Loucy (cell line): ENCODE measurements around the gene IFITM5.

Experiments
- H2AFZ ChIP-seq: fragments of 200-600 bp; sonication (generic); 2 replicates; pipeline ENCODE4 v1.6.0; 2016; ENCODE audit warnings: antibody characterized with exemption, mild to moderate bottlenecking, low read length, moderate library complexity
- H3F3A ChIP-seq: fragments of 200-600 bp; 2 replicates; pipeline ENCODE4 v1.6.0; 2016; ENCODE audit warnings: antibody characterized with exemption, low read depth, mild to moderate bottlenecking
- H3K27me3 ChIP-seq: fragments of 200-600 bp; sonication (generic); 2 replicates; pipeline ENCODE4 v1.6.1; 2014; ENCODE audit warnings: low read length, mild to moderate bottlenecking; ENCODE audit not compliant: insufficient read depth, poor library complexity, severe bottlenecking
- H3K36me3 ChIP-seq: fragments of 200-600 bp; sonication (generic); 2 replicates; pipeline ENCODE4 v1.6.1; 2016; ENCODE audit warnings: low read length; ENCODE audit not compliant: insufficient read depth
- H3K4me1 ChIP-seq: fragments of 200-600 bp; sonication (generic); 2 replicates; pipeline ENCODE4 v1.5.1; 2014; ENCODE audit warnings: low read length, mild to moderate bottlenecking; ENCODE audit not compliant: insufficient read depth, poor library complexity, severe bottlenecking
- H3K4me2 ChIP-seq: fragments of 200-600 bp; sonication (generic); 2 replicates; pipeline ENCODE4 v1.6.0; 2014; ENCODE audit warnings: antibody characterized with exemption, low read length, low read depth, mild to moderate bottlenecking; ENCODE audit not compliant: poor library complexity, severe bottlenecking
- H3K4me3 ChIP-seq: fragments of 200-600 bp; sonication (generic); 2 replicates; pipeline ENCODE4 v1.5.1; 2014; ENCODE audit warnings: low read length, mild to moderate bottlenecking, mixed read lengths; ENCODE audit not compliant: poor library complexity, severe bottlenecking
- H3K79me2 ChIP-seq: fragments of 200-600 bp; sonication (generic); 2 replicates; pipeline ENCODE4 v1.6.1; 2014; ENCODE audit warnings: low read length; ENCODE audit not compliant: insufficient read depth
- H3K9ac ChIP-seq: fragments of 200-600 bp; sonication (generic); 2 replicates; pipeline ENCODE4 v1.6.0; 2014; ENCODE audit warnings: mild to moderate bottlenecking, low read depth, low read length, moderate library complexity; ENCODE audit not compliant: poor library complexity, severe bottlenecking
- H3K9me2 ChIP-seq: fragments of 200-600 bp; sonication (generic); replicated peaks from 2 replicates; pipeline ENCODE4 v1.6.1; 2016; ENCODE audit warnings: low read depth, low read length, mixed read lengths
- H3K9me3 ChIP-seq: fragments of 200-600 bp; sonication (generic); 2 replicates; pipeline ENCODE4 v1.6.1; 2014; ENCODE audit warnings: mild to moderate bottlenecking, antibody characterized with exemption, low read length, low read depth; ENCODE audit not compliant: insufficient read depth
- H4K20me1 ChIP-seq: fragments of 200-600 bp; sonication (generic); 2 replicates; pipeline ENCODE4 v1.6.0; 2014; ENCODE audit warnings: antibody characterized with exemption, low read length, mild to moderate bottlenecking; ENCODE audit not compliant: insufficient read depth, poor library complexity, severe bottlenecking
- CTCF ChIP-seq: fragments of 200-600 bp; sonication (generic); conservative IDR thresholded peaks from 2 replicates; pipeline ENCODE4 v1.5.1; 2014; ENCODE audit warnings: mild to moderate bottlenecking, antibody characterized with exemption, low read length
- EZH2phosphoT487 ChIP-seq: fragments of 200-600 bp; IDR thresholded peaks from 2 replicates; pipeline ENCODE4 v1.6.1; 2018; ENCODE audit warnings: antibody characterized with exemption, mild to moderate bottlenecking, moderate library complexity, borderline replicate concordance

The IFITM5 gene

GRCh38 chr11:342328-342727 is 43.0 kb upstream of the IFITM5 start:
- Histone ChIP-seq H3K4me2 (peak overlapping the region; percentile 49), H3K9ac (peak overlapping the region; percentile 34)

GRCh38 chr11:340539-341512 is 41.5 kb upstream of the IFITM5 start:
- no peaks in the 10 kb centered on the region for H3K36me3 ChIP-seq
- peaks cover 9% of the 10 kb centered on the region; the same call in 1 of the 2 replicates for H3F3A ChIP-seq
- no peaks in the 10 kb centered on the region for H4K20me1 ChIP-seq
- H3K9me2 ChIP-seq: no peaks in the 10 kb centered on the region
- no peaks in the 10 kb centered on the region for H3K27me3 ChIP-seq
- no peaks in the 10 kb centered on the region for H3K9me3 ChIP-seq
- peak overlapping the region; percentile 49 for H3K4me2 ChIP-seq
- peak overlapping the region; percentile 29 for H3K9ac ChIP-seq
- TF ChIP-seq EZH2phosphoT487: no peak
- 0 out of 2 replicates have a peak overlapping the region, but pooled peaks have one; percentile 34 for H2AFZ ChIP-seq
- peaks cover 6% of the 10 kb centered on the region; the same call in 1 of the 2 replicates for H3K79me2 ChIP-seq
- peaks cover 47% of the 10 kb centered on the region for H3K4me1 ChIP-seq
- no peak overlapping the region for H3K4me3 ChIP-seq

More at GRCh38 chr11:342328-342727, 43.0 kb upstream of the IFITM5 start:
- TF ChIP-seq CTCF: no peak
- Histone ChIP-seq H3F3A (peaks cover 5% of the 10 kb centered on the region; the same call in 1 of the 2 replicates), H3K4me3 (no peak overlapping the region), H3K36me3 (no peaks in the 10 kb centered on the region), H3K4me1 (peaks cover 35% of the 10 kb centered on the region), H3K9me3 (no peaks in the 10 kb centered on the region), H3K9me2 (no peaks in the 10 kb centered on the region), H3K27me3 (no peaks in the 10 kb centered on the region), H3K79me2 (no peaks in the 10 kb centered on the region), H4K20me1 (no peaks in the 10 kb centered on the region), H2AFZ (0 out of 2 replicates have a peak overlapping the region, but pooled peaks have one; percentile 30)

DNA sequence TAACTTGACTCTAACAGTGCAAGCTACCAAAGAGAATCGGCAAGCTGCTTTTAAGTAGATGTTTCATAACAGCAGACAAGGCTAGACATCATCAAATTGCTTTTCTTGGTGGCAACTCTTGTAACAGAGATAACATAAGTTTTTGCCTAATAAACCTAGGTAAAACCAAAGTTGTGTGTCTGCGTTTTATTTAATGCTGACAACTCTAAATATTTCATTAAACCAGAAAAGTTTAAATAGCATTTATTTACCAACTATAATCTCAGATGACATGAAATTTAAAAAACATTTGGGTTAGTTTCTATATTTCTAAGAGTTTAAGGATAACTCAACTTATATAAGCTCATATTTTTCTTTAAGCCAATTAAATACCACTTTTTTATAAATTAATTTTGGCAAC is 40.6 kb upstream of the IFITM5 start:
- no peak overlapping the region for H3K4me3 ChIP-seq
- H3K9ac ChIP-seq: no peak overlapping the region
- H2AFZ ChIP-seq: no peak overlapping the region
- peaks cover 54% of the 10 kb centered on the region for H3K4me1 ChIP-seq
- H4K20me1 ChIP-seq: no peaks in the 10 kb centered on the region
- H3K4me2 ChIP-seq: no peak overlapping the region
- TF ChIP-seq EZH2phosphoT487: no peak
- no peak for TF ChIP-seq CTCF
- peaks cover 13% of the 10 kb centered on the region; the same call in 1 of the 2 replicates for H3K79me2 ChIP-seq
- H3F3A ChIP-seq: peaks cover 15% of the 10 kb centered on the region; the same call in 1 of the 2 replicates
- H3K9me2 ChIP-seq: no peaks in the 10 kb centered on the region
- no peaks in the 10 kb centered on the region for H3K36me3 ChIP-seq
- no peaks in the 10 kb centered on the region for H3K27me3 ChIP-seq
- no peaks in the 10 kb centered on the region for H3K9me3 ChIP-seq
